ENCODE results near the gene SPDYE3.

- no peak for TF ChIP-seq CTCF (conservative IDR thresholded peaks at IDR 0.05; ENCODE audit: low read length)
- TF ChIP-seq EZH2phosphoT487 (IDR thresholded peaks at IDR 0.05; ENCODE audit: borderline replicate concordance) = no peak
Measured at GRCh38 chr7:100366411-100367250, 59.1 kb downstream of the SPDYE3 start.
